ENCODE measurements around the gene TAS2R31.

Gene TAS2R31

GRCh38 chr12:10994307-10994706, 36.9 kb downstream of the TAS2R31 start:
- DNase-seq, result no peak

- no peak for DNase-seq
Observed at GRCh38 chr12:10989107-10989506, 42.1 kb downstream of the TAS2R31 start.

GRCh38 chr12:10986812-10987211, 44.4 kb downstream of the TAS2R31 start, which contains the start of gene TAS2R50:
TAS2R50 (minus strand) TSS chr12:10986912; CDS start chr12:10986860, 52 bp downstream.
- DNase-seq, result no peak

GRCh38 chr12:10982244-10982643, 49.0 kb downstream of the TAS2R31 start:
- no peak for DNase-seq

All from NCI-H2171 (cell line).